Dedifferentiated amniotic fluid mesenchymal stem cell (primary cell): Measurements from ENCODE around the gene FAP.
A peak's percentile ranks its signal among the peaks of the same experiment; 100 is the strongest.

Experiments used
- DNase-seq: peaks from one replicate; pipeline ENCODE4 v3.0.0-alpha.2; 2016; ENCODE audit errors: extremely low spot score

Gene FAP

GRCh38 chr2:162127422-162127821 lies 115.8 kb downstream of the FAP start:
- no peak for DNase-seq

GRCh38 chr2:162126527-162126926 lies 116.7 kb downstream of the FAP start:
- DNase-seq: no peak

- DNase-seq: no peak
Measured at GRCh38 chr2:162126111-162126519, 117.1 kb downstream of the FAP start.

- DNase-seq: no peak
Measured at GRCh38 chr2:162125138-162125537, 118.1 kb downstream of the FAP start.

GRCh38 chr2:162123806-162124758 lies 119.2 kb downstream of the FAP start:
- peak; percentile 58 for DNase-seq
